Heart right ventricle (tissue), 16 donors: ENCODE measurements around the gene CXADR. TPM values are rescaled to one million over a fixed set of nuclear protein-coding genes. Genes with fewer than 3 reads are reported as not detected.
"Not testable (repeated sequence)": the region's sequence is repeated elsewhere in the genome, so short reads cannot be mapped to it uniquely, and the experiment has no call there.

Experiments used
- ATAC-seq, 8 donors: fragments of 200-7000 bp; cut with Tn5 transposase; one replicate each; pipeline ENCODE4 v1.9.1; 2020; ENCODE audit warnings: mild to moderate bottlenecking in 8 of 8, moderate library complexity in 8 of 8, moderate number of reproducible peaks in 1 of 8
- DNase-seq, 2 donors: peaks; one replicate each; pipeline ENCODE4 v3.0.0-alpha.2; 2020
- H3K27ac ChIP-seq, 10 donors: fragments of 200-600 bp; sonication (generic) in 2 of 10; one replicate each; pipeline versions ENCODE4 v1.5.0 to v1.8.0; 2020 to 2022; ENCODE audit warnings: mild to moderate bottlenecking in 3 of 10
- H3K27me3 ChIP-seq, 7 donors: fragments of 200-600 bp; one replicate each; pipeline ENCODE4 v1.8.0; 2021 to 2022; ENCODE audit warnings: mild to moderate bottlenecking in 2 of 7
- H3K36me3 ChIP-seq, 9 donors: fragments of 200-600 bp; sonication (generic) in 1 of 9; one replicate each; pipeline versions ENCODE4 v1.5.0 to v1.8.0; 2020 to 2022; ENCODE audit warnings: mild to moderate bottlenecking in 2 of 9
- H3K4me1 ChIP-seq, 9 donors: fragments of 200-600 bp; sonication (generic) in 1 of 9; one replicate each; pipeline versions ENCODE4 v1.5.0 to v1.8.0; 2020 to 2022; ENCODE audit warnings: mild to moderate bottlenecking in 4 of 9
- H3K4me3 ChIP-seq, 10 donors: fragments of 200-600 bp; sonication (generic) in 2 of 10; one replicate each; pipeline versions ENCODE4 v1.5.0 to v1.8.0; 2020 to 2022; ENCODE audit warnings: mild to moderate bottlenecking in 7 of 10, moderate library complexity in 2 of 10
- H3K9me3 ChIP-seq, 11 donors: fragments of 200-600 bp in 10 of 11; sonication (generic) in 2 of 11; one replicate each; pipeline versions ENCODE4 v1.5.0 to v1.8.0; 2013 to 2022; ENCODE audit warnings: mild to moderate bottlenecking in 2 of 11, control low read depth in 1 of 11, moderate library complexity in 1 of 11
- WGBS, 2 donors: extraction: QIAGEN DNeasy Blood & Tissue Kit; methylation state at CpG; one replicate each; pipeline ENCODE4 v1.1.7; 2013; ENCODE audit warnings: inconsistent platforms in 1 of 2; 5-methylcytosine and 5-hydroxymethylcytosine counted together
- intact Hi-C, 10 donors: fragments of 100-400 bp; cut with DNase I; formaldehyde crosslinking; loops; one replicate each; pipeline versions ENCODE4 v1.11.1 to v1.14.2; 2022
- polyA plus RNA-seq, 2 donors: library from polyadenylated mRNA; stranded (reverse); fragments of 200-250 nt; gene quantifications; one replicate each; pipeline ENCODE4 v1.2.3, GENCODE V29; 2013
- total RNA-seq, 10 donors: library from RNA; stranded (reverse); fragmentation: NEBNext Ultra II Directional in 3 of 10; extraction: Animal tissue kit (Norgen Biotek cat#: 25700) in 3 of 10; gene quantifications; one replicate each; pipeline versions ENCODE4 v1.2.1 to v1.2.4, GENCODE V29; 2021 to 2023
- TF ChIP-seq, protein P1 (sequence below), 9 donors: fragments of 200-600 bp; sonication (generic) in 2 of 9; IDR thresholded peaks; one replicate each; pipeline versions ENCODE4 v1.5.0 to v1.8.0; 2021 to 2022; ENCODE audit warnings: antibody characterized with exemption in 9 of 9, mild to moderate bottlenecking in 5 of 9, moderate library complexity in 1 of 9
- donor health status: Arrhythmogenic right ventricular cardiomyopathy.
- donor health status: ischemic (EF 13 %, LVEDD 7.1; RV severe dilation, severe dysfunction).
- donor health status: healthy with polysubstance abuse.
- donor health status: DM: no; HTN: yes; CAD: no.
- donor health status: DM: no; HTN: no; CAD: no.
- donor health status: ischemic (EF 25% LVEDD 6.9; RV normal size, moderate dysfunction).
- donor health status: ischemic (EF 25% LVEDD 5.7; RV mildly dilated, moderate dysfunction).
- donor health status: healthy.
- donor health status: DM: yes; HTN: yes; CAD: no.
- donor health status: Ischemic cardiomyopathy.
- donor health status: ischemic (EF 35%, LVEDD 5.7; RV mildly dilated, moderate dysfunction).
- donor health status: nonischemic (EF 11% LVEDD 7.7; RV severe dilation, severe dysfunction).
- donor health status: DM: yes; HTN: yes; CAD: no.
- donor health status: PGD.
- donor health status: ischemic (EF 29% LVEDD 5.4; RV normal size, mild dysfunction).
- donor health status: nonischemic (EF 23%, LVEDD 6.1; RV moderate dilation, normal function).

Gene CXADR
- total and polyA plus RNA-seq, 12 donors: 6.4 to 42.1 (median 27.7) TPM

DNA sequence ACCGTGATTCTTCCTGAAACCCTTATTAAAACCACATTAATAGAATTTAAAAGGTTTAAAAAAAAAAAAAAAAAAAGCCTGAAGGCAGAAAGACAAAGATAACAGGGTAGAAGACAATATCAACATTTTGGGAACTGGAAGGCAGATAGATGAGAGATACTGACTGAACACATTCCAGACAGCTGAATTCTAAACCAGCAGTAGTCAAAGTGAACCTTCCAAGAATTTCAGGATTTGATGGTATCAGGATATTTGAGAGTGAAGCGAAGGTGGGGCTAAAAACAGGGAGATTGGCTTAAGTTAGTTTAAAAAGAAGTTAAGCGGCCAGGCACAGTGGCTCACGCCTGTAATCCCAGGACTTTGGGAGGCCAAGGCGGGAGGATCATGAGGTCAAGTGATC lies 5.3 kb upstream of the CXADR start:
- TF ChIP-seq, protein P1, sequence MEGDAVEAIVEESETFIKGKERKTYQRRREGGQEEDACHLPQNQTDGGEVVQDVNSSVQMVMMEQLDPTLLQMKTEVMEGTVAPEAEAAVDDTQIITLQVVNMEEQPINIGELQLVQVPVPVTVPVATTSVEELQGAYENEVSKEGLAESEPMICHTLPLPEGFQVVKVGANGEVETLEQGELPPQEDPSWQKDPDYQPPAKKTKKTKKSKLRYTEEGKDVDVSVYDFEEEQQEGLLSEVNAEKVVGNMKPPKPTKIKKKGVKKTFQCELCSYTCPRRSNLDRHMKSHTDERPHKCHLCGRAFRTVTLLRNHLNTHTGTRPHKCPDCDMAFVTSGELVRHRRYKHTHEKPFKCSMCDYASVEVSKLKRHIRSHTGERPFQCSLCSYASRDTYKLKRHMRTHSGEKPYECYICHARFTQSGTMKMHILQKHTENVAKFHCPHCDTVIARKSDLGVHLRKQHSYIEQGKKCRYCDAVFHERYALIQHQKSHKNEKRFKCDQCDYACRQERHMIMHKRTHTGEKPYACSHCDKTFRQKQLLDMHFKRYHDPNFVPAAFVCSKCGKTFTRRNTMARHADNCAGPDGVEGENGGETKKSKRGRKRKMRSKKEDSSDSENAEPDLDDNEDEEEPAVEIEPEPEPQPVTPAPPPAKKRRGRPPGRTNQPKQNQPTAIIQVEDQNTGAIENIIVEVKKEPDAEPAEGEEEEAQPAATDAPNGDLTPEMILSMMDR (IDR thresholded peaks at IDR 0.05): no peak
- Histone ChIP-seq H3K4me3 (no peak overlapping the region), H3K27me3 (peaks cover 0 to 22% (median 4%) of the 10 kb centered on the region in 7 donors), H3K27ac (no peak overlapping the region), H3K4me1 (peaks cover 0 to 6% (median 0%) of the 10 kb centered on the region in 9 donors), H3K36me3 (no peaks in the 10 kb centered on the region), H3K9me3 (peaks cover 0 to 21% (median 0%) of the 10 kb centered on the region in 11 donors)
- ATAC-seq: no peak
- WGBS, 2 donors: 79 to 82% methylated on average over 5 of the region's 5 CpGs
- DNase-seq: no peak
- intact Hi-C loops: no loop called here

DNA sequence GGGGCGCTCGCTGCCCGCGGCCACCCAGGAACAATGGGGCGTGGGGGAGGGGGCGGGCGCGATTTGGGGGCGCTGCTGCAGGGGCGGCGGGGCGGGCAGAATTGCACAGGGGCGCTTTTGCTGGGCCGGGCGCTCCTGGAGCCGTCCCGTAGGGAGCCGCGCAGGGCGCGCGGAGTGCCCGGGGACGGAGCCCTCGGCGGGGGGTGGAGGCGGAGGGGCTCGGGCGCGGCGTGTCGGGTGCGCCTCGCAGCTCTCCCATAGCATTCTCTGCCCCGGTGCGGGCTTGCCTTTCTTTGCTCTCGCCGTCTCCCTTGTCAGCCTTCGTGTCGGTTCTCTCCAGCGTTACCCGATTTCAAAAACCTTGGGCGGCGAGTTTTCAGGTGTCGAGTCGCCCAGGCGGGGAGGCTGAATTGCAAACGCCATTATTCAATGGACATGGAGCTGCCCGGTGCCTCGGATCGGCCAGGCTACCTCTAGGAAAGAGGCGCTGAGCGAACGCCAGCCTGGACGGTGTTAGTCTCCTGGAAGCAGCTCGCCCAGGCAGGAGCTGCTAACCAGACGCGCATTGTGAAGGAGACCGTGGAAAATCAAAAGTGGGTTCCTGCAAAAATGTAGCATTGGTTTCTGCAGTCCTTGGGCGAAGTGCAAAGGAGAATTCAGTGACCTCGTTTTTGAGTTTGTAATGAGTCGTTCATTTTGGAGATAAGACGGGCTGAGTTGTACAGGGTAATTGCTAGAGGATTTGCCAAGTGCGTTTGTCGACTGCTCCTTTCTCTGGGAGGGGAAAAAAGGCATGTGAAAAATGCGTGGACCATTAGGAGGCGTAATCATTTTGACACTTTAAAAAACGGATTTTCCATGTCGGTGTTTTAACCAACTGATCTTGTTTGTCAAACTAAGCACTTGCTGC lies 626 bp downstream of the CXADR start:
- peak; percentile 36 to 83 (median 52) for ATAC-seq
- intact Hi-C loops: loop anchor here in 4 of 10 donors (2.0 to 10.0 kb wide), 5 partner anchors 34 to 129 kb away; no protein-coding TSS in a partner anchor
- TF ChIP-seq, protein P1 (IDR thresholded peaks at IDR 0.05): no peak
- Histone ChIP-seq H3K27ac (peak overlapping the region in 9 of 10 donors; percentile 67 to 94 (median 87)), H3K4me1 (peaks cover 0 to 24% (median 11%) of the 10 kb centered on the region in 9 donors), H3K4me3 (peak overlapping the region; percentile 46 to 80 (median 66)), H3K27me3 (peaks cover 0 to 58% (median 12%) of the 10 kb centered on the region in 7 donors), H3K36me3 (no peaks in the 10 kb centered on the region), H3K9me3 (no peaks in the 10 kb centered on the region)
- 0 to 1% methylated on average over 58 to 69 of the region's 69 CpGs for WGBS, 2 donors
- DNase-seq: peak in 1 of 2 donors; percentile 22

DNA sequence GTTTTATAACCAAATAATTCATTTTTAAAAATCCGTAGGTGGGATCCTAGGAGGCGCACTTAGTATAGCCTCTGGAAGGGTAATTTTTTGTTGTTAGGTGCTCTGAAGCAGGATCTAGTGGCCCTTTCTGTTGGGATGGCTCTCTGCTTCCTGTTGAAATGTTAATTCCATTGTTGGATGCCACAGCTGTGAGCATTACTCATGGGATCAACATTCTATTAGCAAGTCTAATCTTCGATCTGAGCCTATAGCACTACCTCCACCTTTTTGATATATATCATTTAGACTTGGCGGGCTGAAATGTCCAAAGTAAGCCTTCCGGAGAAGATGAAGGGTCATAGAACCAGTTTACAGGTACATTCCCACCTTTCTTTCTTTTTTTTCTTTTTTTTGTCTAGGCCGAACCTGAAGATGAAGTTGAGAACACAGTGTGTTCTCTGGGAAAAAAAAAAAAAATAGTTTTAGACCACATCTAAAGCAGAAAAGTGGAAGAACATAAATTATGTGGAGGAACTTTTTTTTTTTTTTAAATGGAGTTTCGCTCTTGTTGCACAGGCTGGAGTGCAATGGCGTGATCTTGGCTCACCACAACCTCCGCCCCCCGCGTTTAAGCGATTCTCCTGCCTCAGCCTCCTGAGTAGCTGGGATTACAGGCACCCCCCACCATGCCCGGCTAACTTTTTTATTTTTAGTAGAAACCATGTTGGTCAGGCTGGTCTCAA lies 1.4 kb downstream of the CXADR start:
- Histone ChIP-seq H3K27me3 (peaks cover 0 to 58% (median 12%) of the 10 kb centered on the region in 7 donors), H3K9me3 (no peaks in the 10 kb centered on the region), H3K4me1 (peaks cover 0 to 24% (median 17%) of the 10 kb centered on the region in 9 donors), H3K27ac (peak overlapping the region in 7 of 10 donors; percentile 67 to 94 (median 90)), H3K4me3 (peak overlapping the region in 8 of 10 donors; percentile 46 to 80 (median 70)), H3K36me3 (no peaks in the 10 kb centered on the region)
- intact Hi-C loops: loop anchor here in 4 of 10 donors (5.0 to 10.0 kb wide), 4 partner anchors 33 to 129 kb away; no protein-coding TSS in a partner anchor
- no peak for ATAC-seq
- TF ChIP-seq, protein P1 (IDR thresholded peaks at IDR 0.05): no peak
- WGBS, 2 donors: 59 to 67% methylated on average over 13 of the region's 13 CpGs
- DNase-seq: no peak

DNA sequence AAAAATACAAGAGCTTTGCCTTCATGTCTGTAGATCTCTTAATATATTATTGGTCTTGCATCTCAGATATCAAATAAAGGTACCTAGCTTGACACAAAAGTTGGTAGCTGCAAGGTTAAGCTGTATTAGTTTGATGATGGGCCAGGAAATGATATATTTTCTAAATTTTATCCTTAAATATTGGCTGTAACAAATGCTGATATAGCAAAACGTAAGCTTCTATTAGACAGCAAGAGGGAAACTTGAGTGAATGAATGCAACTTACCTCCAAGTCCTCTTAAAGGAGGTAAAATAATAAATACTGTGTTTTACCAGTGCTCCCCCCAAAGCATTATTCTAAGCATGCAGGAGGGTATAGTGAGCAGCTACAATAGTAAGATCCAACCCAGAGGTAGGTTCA lies 4.2 kb downstream of the CXADR start:
- Histone ChIP-seq H3K4me1 (peaks cover 0 to 27% (median 17%) of the 10 kb centered on the region in 9 donors), H3K27me3 (peaks cover 0 to 42% (median 7%) of the 10 kb centered on the region in 7 donors)
- H3K4me3 ChIP-seq, DNase-seq, H3K27ac ChIP-seq, H3K9me3 ChIP-seq, ATAC-seq, H3K36me3 ChIP-seq: not testable (repeated sequence)
- WGBS, 2 donors: 81 to 86% methylated on average over 1 of the region's 1 CpG
- intact Hi-C loops: loop anchor here in 2 of 10 donors (10.0 kb wide), 2 partner anchors 68 to 132 kb away; no protein-coding TSS in a partner anchor
